Esophagus squamous epithelium (tissue), 4 donors: ENCODE data around the gene MSX2.

Experiments
- POLR2A ChIP-seq, 4 donors: fragments of 450-650 bp; IDR thresholded peaks; one replicate each; pipeline ENCODE4 v1.6.1; 2017; ENCODE audit warnings: antibody characterized with exemption in 4 of 4, mild to moderate bottlenecking in 4 of 4, moderate library complexity in 3 of 4
- TF ChIP-seq, protein P1 (sequence below), 6 experiments: fragments of 450-650 bp in 4 of 6; fragments of 200-600 bp in 2 of 6; sonication (generic) in 2 of 6; IDR thresholded peaks; one replicate each; pipeline ENCODE4 v1.5.1; 2016 to 2019; ENCODE audit warnings: antibody characterized with exemption in 6 of 6, mild to moderate bottlenecking in 4 of 6, moderate library complexity in 4 of 6

DNA sequence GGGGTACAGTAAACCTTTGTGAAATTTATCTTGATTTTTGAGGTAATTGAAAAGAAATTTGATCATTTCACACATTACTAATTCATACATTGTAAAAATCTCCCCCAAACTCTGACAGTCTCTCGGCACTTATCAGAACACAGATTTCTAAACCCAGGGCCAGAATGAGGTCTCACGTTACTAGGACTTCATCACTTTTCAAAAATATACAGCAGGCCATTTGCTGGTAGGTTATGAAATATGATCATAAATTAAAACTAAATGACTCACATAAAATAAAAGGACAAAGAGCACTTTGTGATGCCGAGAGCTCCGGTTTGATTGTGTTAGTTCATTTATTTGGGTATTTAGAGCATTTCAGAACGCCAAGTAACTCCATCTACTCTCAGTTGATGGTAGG lies 17.0 kb downstream of the MSX2 start:
- TF ChIP-seq, protein P1, sequence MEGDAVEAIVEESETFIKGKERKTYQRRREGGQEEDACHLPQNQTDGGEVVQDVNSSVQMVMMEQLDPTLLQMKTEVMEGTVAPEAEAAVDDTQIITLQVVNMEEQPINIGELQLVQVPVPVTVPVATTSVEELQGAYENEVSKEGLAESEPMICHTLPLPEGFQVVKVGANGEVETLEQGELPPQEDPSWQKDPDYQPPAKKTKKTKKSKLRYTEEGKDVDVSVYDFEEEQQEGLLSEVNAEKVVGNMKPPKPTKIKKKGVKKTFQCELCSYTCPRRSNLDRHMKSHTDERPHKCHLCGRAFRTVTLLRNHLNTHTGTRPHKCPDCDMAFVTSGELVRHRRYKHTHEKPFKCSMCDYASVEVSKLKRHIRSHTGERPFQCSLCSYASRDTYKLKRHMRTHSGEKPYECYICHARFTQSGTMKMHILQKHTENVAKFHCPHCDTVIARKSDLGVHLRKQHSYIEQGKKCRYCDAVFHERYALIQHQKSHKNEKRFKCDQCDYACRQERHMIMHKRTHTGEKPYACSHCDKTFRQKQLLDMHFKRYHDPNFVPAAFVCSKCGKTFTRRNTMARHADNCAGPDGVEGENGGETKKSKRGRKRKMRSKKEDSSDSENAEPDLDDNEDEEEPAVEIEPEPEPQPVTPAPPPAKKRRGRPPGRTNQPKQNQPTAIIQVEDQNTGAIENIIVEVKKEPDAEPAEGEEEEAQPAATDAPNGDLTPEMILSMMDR (IDR thresholded peaks at IDR 0.05), result no peak
- no peak for TF ChIP-seq POLR2A (IDR thresholded peaks at IDR 0.05)
